GM12875 (cell line): Measurements from ENCODE around the gene RSPO4.

ENCODE experiments used
- H3K4me3 ChIP-seq: one replicate; pipeline ENCODE4 v1.5.1; 2011; ENCODE audit warnings: low read depth, low read length, control low read depth
- TF ChIP-seq, protein P1 (sequence below): IDR thresholded peaks from 2 replicates; pipeline ENCODE4 v1.5.1; 2011; ENCODE audit warnings: low read depth, mild to moderate bottlenecking, control low read depth, inconsistent platforms, low read length, moderate library complexity, borderline replicate concordance; ENCODE audit not compliant: insufficient read depth

Gene RSPO4

DNA sequence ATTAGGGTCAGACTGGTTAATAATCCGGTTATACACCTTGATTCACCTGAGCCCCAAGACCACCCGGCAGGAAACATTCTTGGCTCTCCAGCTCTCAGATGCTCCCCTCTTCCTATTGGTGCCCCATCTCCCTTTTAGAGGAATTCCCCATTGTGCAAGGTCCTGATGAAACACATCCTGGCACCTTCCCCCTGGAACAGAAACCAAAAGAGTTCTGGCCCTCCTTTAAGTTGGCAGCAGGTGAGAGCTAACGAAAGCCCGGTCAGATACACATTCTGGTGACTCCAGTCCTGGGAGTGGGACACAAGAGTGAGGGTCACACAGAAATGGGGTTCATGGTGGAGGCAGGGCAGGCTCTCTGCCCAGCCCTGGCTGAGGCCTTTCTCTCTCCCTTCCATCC lies 32.2 kb downstream of the RSPO4 start:
- TF ChIP-seq, protein P1, sequence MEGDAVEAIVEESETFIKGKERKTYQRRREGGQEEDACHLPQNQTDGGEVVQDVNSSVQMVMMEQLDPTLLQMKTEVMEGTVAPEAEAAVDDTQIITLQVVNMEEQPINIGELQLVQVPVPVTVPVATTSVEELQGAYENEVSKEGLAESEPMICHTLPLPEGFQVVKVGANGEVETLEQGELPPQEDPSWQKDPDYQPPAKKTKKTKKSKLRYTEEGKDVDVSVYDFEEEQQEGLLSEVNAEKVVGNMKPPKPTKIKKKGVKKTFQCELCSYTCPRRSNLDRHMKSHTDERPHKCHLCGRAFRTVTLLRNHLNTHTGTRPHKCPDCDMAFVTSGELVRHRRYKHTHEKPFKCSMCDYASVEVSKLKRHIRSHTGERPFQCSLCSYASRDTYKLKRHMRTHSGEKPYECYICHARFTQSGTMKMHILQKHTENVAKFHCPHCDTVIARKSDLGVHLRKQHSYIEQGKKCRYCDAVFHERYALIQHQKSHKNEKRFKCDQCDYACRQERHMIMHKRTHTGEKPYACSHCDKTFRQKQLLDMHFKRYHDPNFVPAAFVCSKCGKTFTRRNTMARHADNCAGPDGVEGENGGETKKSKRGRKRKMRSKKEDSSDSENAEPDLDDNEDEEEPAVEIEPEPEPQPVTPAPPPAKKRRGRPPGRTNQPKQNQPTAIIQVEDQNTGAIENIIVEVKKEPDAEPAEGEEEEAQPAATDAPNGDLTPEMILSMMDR, result no peak

DNA sequence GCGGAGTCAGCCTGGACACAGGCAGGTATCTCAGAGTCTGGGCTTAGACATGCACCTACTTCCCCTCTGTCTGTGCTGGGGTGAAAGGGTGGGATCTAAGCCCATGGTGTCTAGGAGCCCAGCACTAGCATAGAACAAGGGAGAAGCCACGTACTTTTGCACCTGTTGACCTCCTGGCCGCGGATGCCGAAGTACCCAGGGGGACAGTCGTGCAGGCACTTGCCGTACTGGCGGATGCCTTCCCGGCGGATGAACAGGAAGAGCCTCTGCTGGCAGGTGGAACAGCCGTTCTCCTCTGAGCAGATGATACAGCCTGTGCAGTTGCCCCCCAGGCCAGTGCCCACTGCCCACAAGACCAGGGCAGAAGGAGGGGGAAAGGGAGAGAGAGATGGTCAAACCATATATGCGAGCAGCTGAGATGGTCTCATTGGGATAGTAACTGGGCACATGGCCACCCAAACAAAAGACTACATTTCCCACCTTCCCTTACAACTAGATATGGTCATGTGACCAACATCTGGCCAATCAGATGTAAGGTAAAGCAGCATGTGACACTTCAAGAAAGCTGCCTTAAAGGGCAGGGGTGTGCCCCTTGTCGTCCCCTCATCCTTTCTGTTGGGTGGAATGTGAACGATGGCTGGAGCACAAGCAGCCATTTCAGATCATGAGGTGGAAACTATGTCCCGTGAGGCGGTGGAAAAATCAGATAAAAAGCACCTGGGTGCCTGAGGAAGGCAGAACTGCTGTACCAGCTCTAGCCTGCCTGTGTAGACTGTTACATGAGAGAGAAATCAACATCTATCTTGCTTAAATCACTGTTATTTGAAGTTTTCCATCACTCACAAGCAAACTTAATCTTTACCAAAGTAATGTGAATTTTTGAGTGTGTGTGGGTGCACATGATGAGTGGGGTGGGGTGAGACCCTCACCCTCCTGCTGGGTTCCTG lies 34.0 kb downstream of the RSPO4 start:
- no peak overlapping the region for H3K4me3 ChIP-seq
- TF ChIP-seq, protein P1, result no peak

More for the DNA sequence above, 32.2 kb downstream of the RSPO4 start:
- no peak overlapping the region for H3K4me3 ChIP-seq

DNA sequence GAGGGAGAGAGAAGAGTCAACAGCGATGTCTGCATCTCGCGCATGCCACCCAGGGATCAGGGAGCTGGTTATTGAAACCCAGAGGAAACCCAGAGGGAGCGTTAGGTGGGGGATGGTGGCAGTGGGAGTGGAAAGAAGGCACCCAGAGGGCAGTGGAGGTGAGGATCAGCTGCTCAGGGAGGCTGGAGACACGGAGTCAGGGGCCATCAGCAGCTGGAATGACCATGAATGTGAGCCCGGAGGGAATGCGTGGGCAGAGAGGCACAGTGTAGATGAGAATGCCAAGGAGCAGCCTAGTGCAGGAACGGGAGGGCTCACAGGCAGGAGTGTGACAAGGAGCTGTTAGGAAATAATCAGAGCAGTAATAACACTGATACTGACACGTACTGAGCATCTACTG lies 36.2 kb downstream of the RSPO4 start:
- TF ChIP-seq, protein P1, result no peak
- H3K4me3 ChIP-seq, result no peak overlapping the region

DNA sequence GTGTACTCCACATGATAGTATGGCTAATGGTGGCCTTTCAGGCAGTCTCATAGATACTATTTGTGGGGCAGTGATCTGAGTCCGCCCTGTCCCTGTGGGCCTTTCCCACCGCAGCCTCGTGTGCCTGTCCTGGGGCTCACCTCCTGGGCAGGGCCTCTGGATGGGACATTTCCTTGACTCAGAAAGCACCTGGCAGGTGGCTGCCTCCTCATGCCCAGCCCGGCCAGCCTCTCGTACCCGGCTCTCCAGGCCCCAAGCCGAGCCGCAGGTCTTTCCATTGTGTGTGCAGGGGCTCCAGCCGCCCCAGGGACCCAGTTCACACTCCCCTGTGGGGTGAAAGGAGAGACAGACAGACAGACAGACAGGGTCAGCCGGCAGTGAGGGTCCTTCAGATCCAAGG lies 38.3 kb downstream of the RSPO4 start:
- no peak overlapping the region for H3K4me3 ChIP-seq
- TF ChIP-seq, protein P1, result no peak

DNA sequence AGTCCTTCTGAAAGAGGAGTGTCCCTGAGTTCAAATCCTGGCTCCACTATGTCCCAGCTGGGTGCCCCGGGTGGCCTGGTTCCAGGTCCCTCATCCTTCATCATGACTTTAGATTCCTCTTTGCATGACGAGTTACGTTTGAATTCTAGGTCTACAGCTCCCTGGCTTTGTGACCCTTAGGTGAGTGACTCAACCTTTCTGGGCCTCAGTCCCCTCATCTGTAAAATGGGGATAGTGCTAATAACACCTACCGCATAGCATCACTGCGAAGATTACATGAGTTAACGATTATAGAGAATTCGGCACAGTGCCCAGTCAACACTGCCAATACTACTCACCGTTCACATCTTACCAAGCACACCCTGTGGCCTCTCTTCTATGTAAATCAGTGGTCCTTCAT lies 39.4 kb downstream of the RSPO4 start:
- TF ChIP-seq, protein P1, result no peak

DNA sequence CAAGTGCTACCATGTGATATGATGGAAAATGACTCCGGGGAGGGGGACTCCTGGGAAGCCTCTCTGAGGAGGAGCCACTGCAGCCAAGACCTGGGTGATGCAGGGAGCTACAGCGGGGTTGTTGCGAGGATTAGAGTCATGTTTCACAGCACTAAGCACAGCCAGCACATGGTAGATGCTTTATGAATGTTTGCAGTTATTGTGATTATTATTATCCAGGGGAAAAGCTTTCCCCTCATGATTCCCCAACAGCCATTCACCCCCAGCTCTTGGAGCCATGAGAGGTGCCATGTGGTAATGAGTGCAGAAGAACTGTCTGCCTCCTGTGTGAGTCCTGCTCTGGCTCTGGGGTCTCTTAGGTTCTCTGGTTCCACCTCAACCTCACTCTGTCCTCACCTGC lies 39.9 kb downstream of the RSPO4 start:
- no peak overlapping the region for H3K4me3 ChIP-seq
- TF ChIP-seq, protein P1, result no peak

More for the DNA sequence above, 39.4 kb downstream of the RSPO4 start:
- no peak overlapping the region for H3K4me3 ChIP-seq

DNA sequence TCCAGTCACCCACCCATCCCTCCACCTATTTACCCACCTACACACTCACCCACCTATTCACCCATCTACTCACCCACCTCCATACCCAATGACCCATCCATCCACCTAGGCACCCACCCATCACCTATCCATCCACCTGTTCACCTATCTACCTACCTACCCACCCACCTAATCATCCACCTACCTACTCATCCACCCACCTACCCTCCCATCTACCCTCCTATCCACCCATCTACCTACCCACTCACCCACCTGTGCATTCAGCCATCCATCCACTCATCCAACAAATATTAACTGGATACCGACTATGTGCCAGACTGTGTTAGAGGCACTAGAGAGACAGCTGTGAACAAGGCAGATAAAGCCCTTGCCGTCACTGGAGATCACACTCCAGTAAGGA lies 40.3 kb downstream of the RSPO4 start:
- H3K4me3 ChIP-seq, result no peak overlapping the region
- TF ChIP-seq, protein P1, result no peak
